GM12875 (cell line): ENCODE measurements around the gene DNAJA4.
"Not testable (repeated sequence)": the region's sequence is repeated elsewhere in the genome, so short reads cannot be mapped to it uniquely, and the experiment has no call there.

Source experiments
- H3K4me3 ChIP-seq: one replicate; pipeline ENCODE4 v1.5.1; 2011; ENCODE audit warnings: low read depth, low read length, control low read depth
- CTCF ChIP-seq: IDR thresholded peaks from 2 replicates; pipeline ENCODE4 v1.5.1; 2011; ENCODE audit warnings: low read depth, mild to moderate bottlenecking, control low read depth, inconsistent platforms, low read length, moderate library complexity, borderline replicate concordance; ENCODE audit not compliant: insufficient read depth

Gene DNAJA4

GRCh38 chr15:78244101-78244500 lies 20.3 kb upstream of the DNAJA4 start:
- no peak overlapping the region for H3K4me3 ChIP-seq

GRCh38 chr15:78244893-78245292 lies 19.5 kb upstream of the DNAJA4 start:
- no peak overlapping the region for H3K4me3 ChIP-seq
- no peak for TF ChIP-seq CTCF

More at GRCh38 chr15:78244101-78244500, 20.3 kb upstream of the DNAJA4 start:
- TF ChIP-seq CTCF, result no peak

GRCh38 chr15:78245392-78245791 lies 19.0 kb upstream of the DNAJA4 start:
- H3K4me3 ChIP-seq, result not testable (repeated sequence)

GRCh38 chr15:78245976-78246620 lies 18.3 kb upstream of the DNAJA4 start:
- not testable (repeated sequence) for H3K4me3 ChIP-seq

- TF ChIP-seq CTCF, result no peak
- no peak overlapping the region for H3K4me3 ChIP-seq
Observed at GRCh38 chr15:78247911-78248310, 16.5 kb upstream of the DNAJA4 start.

- TF ChIP-seq CTCF, result no peak
- no peak overlapping the region for H3K4me3 ChIP-seq
Observed at GRCh38 chr15:78249131-78249530, 15.2 kb upstream of the DNAJA4 start.

GRCh38 chr15:78251136-78251535 lies 13.2 kb upstream of the DNAJA4 start:
- no peak overlapping the region for H3K4me3 ChIP-seq
- no peak for TF ChIP-seq CTCF

- no peak overlapping the region for H3K4me3 ChIP-seq
- no peak for TF ChIP-seq CTCF
Observed at GRCh38 chr15:78255421-78256043, 8.8 kb upstream of the DNAJA4 start.
